H1 (cell line): Measurements from ENCODE around the gene LTBP1. TPM values are rescaled to one million over a fixed set of nuclear protein-coding genes. Genes with fewer than 3 reads are reported as not detected.

Experiments
- TAF7 ChIP-seq: optimal IDR thresholded peaks from 2 replicates; pipeline ENCODE3; 2011; ENCODE audit warnings: low read depth, mild to moderate bottlenecking, inconsistent platforms, low read length, moderate library complexity, borderline replicate concordance
- polyA plus RNA-seq, 7 experiments: library from polyadenylated mRNA; depleted of rRNA in 3 of 7; stranded (reverse) in 5 of 7; unstranded in 2 of 7; fragments of >200 nt in 5 of 7; fragments of 200-250 nt in 2 of 7; gene quantifications; 1 replicate in 5 of 7; 2 replicates in 1 of 7; 4 replicates in 1 of 7; pipeline versions ENCODE4 v1.2.1 to v1.2.3, GENCODE V29; 2011 to 2013; ENCODE audit warnings: missing spikeins in 2 of 7, mixed read lengths in 2 of 7
- total RNA-seq: library from RNA; stranded (reverse); fragmentation: NEBNext Ultra II Directional; extraction: Animal tissue kit (Norgen Biotek cat#: 25700); gene quantifications from 2 replicates; pipeline ENCODE4 v1.2.1, GENCODE V29; 2021

The LTBP1 gene
- total and polyA plus RNA-seq, 2 of the 8 experiments (the other 6 are each of a cell fraction or from before 2014, with no cell fraction given): 15.4 to 24.7 TPM

DNA sequence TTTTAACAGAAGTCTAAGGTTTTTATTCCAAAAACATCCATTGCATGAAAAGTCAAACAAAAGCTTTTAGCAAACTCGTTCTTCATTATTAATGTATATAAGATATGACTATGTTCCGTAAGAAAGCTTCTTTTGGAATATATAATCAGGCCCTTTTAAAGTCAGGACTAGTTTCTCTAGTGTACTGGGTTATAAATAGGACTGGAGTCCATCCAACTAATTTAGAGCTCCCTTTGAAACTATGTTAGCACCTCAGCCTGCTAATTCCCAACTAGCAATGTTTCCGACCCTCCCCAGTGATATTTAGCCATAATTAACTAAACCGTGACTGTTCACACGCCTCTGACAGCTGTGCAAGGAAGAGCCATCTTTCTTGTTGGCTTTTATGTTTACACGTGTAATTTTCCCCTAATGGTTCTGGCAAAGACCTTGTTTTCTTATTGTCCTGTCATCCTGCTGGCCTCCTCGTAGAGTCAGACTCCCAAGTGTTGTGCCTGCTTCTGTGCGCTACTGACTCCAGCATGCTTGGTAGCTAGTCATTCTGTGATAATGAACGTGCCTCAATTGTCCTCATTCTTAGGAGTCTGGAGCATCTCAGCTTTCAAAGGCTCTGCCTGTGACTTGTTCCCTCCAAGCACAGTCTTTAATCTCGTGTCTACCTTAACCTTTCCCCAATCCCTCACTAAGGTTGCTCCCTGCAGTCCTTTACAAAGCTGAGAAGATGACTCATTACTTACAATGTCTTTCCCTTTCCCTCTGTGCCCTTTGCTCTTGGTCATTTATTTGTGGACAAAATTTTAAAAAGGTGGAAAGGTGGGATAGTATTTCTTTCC is 357.5 kb downstream of the LTBP1 start (continued):
- no peak for TF ChIP-seq TAF7
